Activated naive CD4-positive, alpha-beta T cell treated with anti-CD3 and anti-CD28 coated beads, Interleukin-2, amount 50 U/mL, for 72 hours (primary cell): ENCODE data around the gene CFAP91. TPM values are rescaled to one million over a fixed set of nuclear protein-coding genes. Genes with fewer than 3 reads are reported as not detected.

Source experiments
- ATAC-seq, 2 donors: fragments of 150-1000 bp; cut with Tn5 transposase; 2 replicates each; pipeline ENCODE4 v1.10.0; 2021; ENCODE audit warnings: mild to moderate bottlenecking in 2 of 2, moderate library complexity in 2 of 2
- DNase-seq, 2 donors: peaks; one replicate each; pipeline ENCODE4 v3.0.0; 2021 to 2022; ENCODE audit warnings: low spot score in 2 of 2
- H3K27ac Mint-ChIP-seq, 2 donors: one replicate each; pipeline ENCODE4 v1.8.0; 2022; ENCODE audit warnings: mild to moderate bottlenecking in 2 of 2, mixed read lengths in 2 of 2
- H3K36me3 Mint-ChIP-seq, 2 donors: one replicate each; pipeline ENCODE4 v1.8.0; 2022; ENCODE audit warnings: mixed read lengths in 2 of 2
- H3K9me3 Mint-ChIP-seq, 2 donors: one replicate each; pipeline ENCODE4 v1.8.0; 2022; ENCODE audit warnings: mixed read lengths in 2 of 2
- total RNA-seq, 2 donors: library from RNA; stranded (reverse); gene quantifications; one replicate each; pipeline ENCODE4 v1.2.3, GENCODE V29; 2022

CFAP91 gene
- total RNA-seq, 2 donors from 2014 or later: 0.25 to 0.68 TPM

GRCh38 chr3:119716998-119717397 is 14.2 kb downstream of the CFAP91 start:
- H3K27ac Mint-ChIP-seq: no peak overlapping the region
- ATAC-seq (no peak), DNase-seq (no peak)
- H3K36me3 Mint-ChIP-seq: no peaks in the 10 kb centered on the region
- H3K9me3 Mint-ChIP-seq: no peaks in the 10 kb centered on the region

- DNase-seq (no peak), ATAC-seq (no peak)
- Mint-ChIP-seq H3K9me3 (no peaks in the 10 kb centered on the region), H3K27ac (no peak overlapping the region), H3K36me3 (no peaks in the 10 kb centered on the region)
These were observed 14.7 kb downstream of the CFAP91 start for GRCh38 chr3:119717520-119717919.

GRCh38 chr3:119723022-119723421 is 20.2 kb downstream of the CFAP91 start:
- no peak for DNase-seq

GRCh38 chr3:119726909-119727308 is 24.1 kb downstream of the CFAP91 start:
- Mint-ChIP-seq H3K9me3 (no peaks in the 10 kb centered on the region), H3K27ac (no peak overlapping the region), H3K36me3 (no peaks in the 10 kb centered on the region)
- ATAC-seq (no peak), DNase-seq (no peak)

More at GRCh38 chr3:119723022-119723421, 20.2 kb downstream of the CFAP91 start:
- Mint-ChIP-seq H3K36me3 (no peaks in the 10 kb centered on the region), H3K9me3 (no peaks in the 10 kb centered on the region), H3K27ac (no peak overlapping the region)
- no peak for ATAC-seq

- Mint-ChIP-seq H3K9me3 (no peaks in the 10 kb centered on the region), H3K27ac (no peak overlapping the region), H3K36me3 (no peaks in the 10 kb centered on the region)
- DNase-seq (no peak), ATAC-seq (no peak)
These were observed 27.2 kb downstream of the CFAP91 start for GRCh38 chr3:119729996-119730395.

GRCh38 chr3:119731560-119732343 is 28.9 kb downstream of the CFAP91 start:
- ATAC-seq: peak; percentile 40 to 88

GRCh38 chr3:119733812-119734211 is 31.0 kb downstream of the CFAP91 start:
- Mint-ChIP-seq H3K36me3 (no peaks in the 10 kb centered on the region), H3K9me3 (no peaks in the 10 kb centered on the region), H3K27ac (no peak overlapping the region)
- no peak for DNase-seq
- no peak for ATAC-seq

More at GRCh38 chr3:119731560-119732343, 28.9 kb downstream of the CFAP91 start:
- Mint-ChIP-seq H3K36me3 (no peaks in the 10 kb centered on the region), H3K27ac (no peak overlapping the region), H3K9me3 (no peaks in the 10 kb centered on the region)
- no peak for DNase-seq

- Mint-ChIP-seq H3K9me3 (no peaks in the 10 kb centered on the region), H3K36me3 (no peaks in the 10 kb centered on the region), H3K27ac (no peak overlapping the region)
- ATAC-seq (no peak), DNase-seq (no peak)
These were observed 35.9 kb downstream of the CFAP91 start for GRCh38 chr3:119738741-119739140.

GRCh38 chr3:119741657-119742590 is 39.1 kb downstream of the CFAP91 start:
- H3K36me3 Mint-ChIP-seq: no peaks in the 10 kb centered on the region
- ATAC-seq: no peak
- no peaks in the 10 kb centered on the region for H3K9me3 Mint-ChIP-seq
- DNase-seq: no peak
- H3K27ac Mint-ChIP-seq: no peak overlapping the region

- H3K36me3 Mint-ChIP-seq: no peaks in the 10 kb centered on the region
- ATAC-seq (no peak), DNase-seq (no peak)
- no peaks in the 10 kb centered on the region for H3K9me3 Mint-ChIP-seq
- H3K27ac Mint-ChIP-seq: no peak overlapping the region
These were observed 41.1 kb downstream of the CFAP91 start for GRCh38 chr3:119743921-119744320.

- DNase-seq (no peak), ATAC-seq (no peak)
- Mint-ChIP-seq H3K9me3 (no peaks in the 10 kb centered on the region), H3K36me3 (no peaks in the 10 kb centered on the region), H3K27ac (no peak overlapping the region)
These were observed 43.1 kb downstream of the CFAP91 start for GRCh38 chr3:119745942-119746341.

GRCh38 chr3:119746423-119746822 is 43.6 kb downstream of the CFAP91 start:
- no peak for ATAC-seq
- Mint-ChIP-seq H3K36me3 (no peaks in the 10 kb centered on the region), H3K27ac (no peak overlapping the region)

GRCh38 chr3:119747357-119747756 is 44.5 kb downstream of the CFAP91 start:
- no peaks in the 10 kb centered on the region for H3K36me3 Mint-ChIP-seq

More at GRCh38 chr3:119746423-119746822, 43.6 kb downstream of the CFAP91 start:
- DNase-seq: no peak
- H3K9me3 Mint-ChIP-seq: no peaks in the 10 kb centered on the region

GRCh38 chr3:119748991-119749390 is 46.2 kb downstream of the CFAP91 start:
- no peak overlapping the region for H3K27ac Mint-ChIP-seq
- no peak for ATAC-seq

More at GRCh38 chr3:119747357-119747756, 44.5 kb downstream of the CFAP91 start:
- H3K9me3 Mint-ChIP-seq: no peaks in the 10 kb centered on the region
- DNase-seq (no peak), ATAC-seq (no peak)
- no peak overlapping the region for H3K27ac Mint-ChIP-seq

GRCh38 chr3:119751423-119751822 is 48.6 kb downstream of the CFAP91 start:
- Mint-ChIP-seq H3K36me3 (peaks cover 0 to 7% of the 10 kb centered on the region in 2 donors), H3K9me3 (peaks cover 5 to 6% of the 10 kb centered on the region in 2 donors), H3K27ac (no peak overlapping the region)
- ATAC-seq: no peak
- no peak for DNase-seq

More at GRCh38 chr3:119748991-119749390, 46.2 kb downstream of the CFAP91 start:
- Mint-ChIP-seq H3K36me3 (peaks cover 0 to 5% of the 10 kb centered on the region in 2 donors), H3K9me3 (peaks cover 3 to 4% of the 10 kb centered on the region in 2 donors)
- no peak for DNase-seq
